Stomach (tissue), 9 donors: ENCODE measurements around the gene GCSAM. TPM values are rescaled to one million over a fixed set of nuclear protein-coding genes. Genes with fewer than 3 reads are reported as not detected.

Experiments used
- DNase-seq, 2 donors: peaks; one replicate each; pipeline versions ENCODE4 v3.0.0 to v3.0.0-alpha.2; 2013 to 2019
- H3K27ac ChIP-seq, 5 donors: fragments of 200-600 bp in 4 of 5; sonication (generic) in 4 of 5; one replicate each; pipeline ENCODE4 v1.5.1; 2013 to 2019; ENCODE audit warnings: mild to moderate bottlenecking in 1 of 5, moderate library complexity in 1 of 5
- H3K27me3 ChIP-seq, 3 donors: fragments of 200-600 bp; sonication (generic); one replicate each; pipeline ENCODE4 v1.5.1; 2017 to 2019; ENCODE audit warnings: mixed run types in 1 of 3
- H3K36me3 ChIP-seq, 4 donors: fragments of 200-600 bp; sonication (generic); 1 replicate in 3 of 4; 2 replicates in 1 of 4; pipeline ENCODE4 v1.5.1; 2016 to 2019
- H3K4me1 ChIP-seq, 4 donors: fragments of 200-600 bp; sonication (generic); one replicate each; pipeline ENCODE4 v1.5.1; 2016 to 2019
- H3K4me3 ChIP-seq, 4 donors: fragments of 200-600 bp; sonication (generic) in 3 of 4; one replicate each; pipeline ENCODE4 v1.5.1; 2016 to 2019; ENCODE audit warnings: mild to moderate bottlenecking in 1 of 4
- H3K9me3 ChIP-seq, 4 donors: fragments of 200-600 bp; sonication (generic); one replicate each; pipeline ENCODE4 v1.5.1; 2016 to 2019
- EP300 ChIP-seq: sonication (generic); formaldehyde crosslinking; IDR thresholded peaks from one replicate; pipeline ENCODE4 v1.6.1; 2017; ENCODE audit warnings: antibody characterized with exemption
- POLR2A ChIP-seq, 4 donors: fragments of 450-650 bp; IDR thresholded peaks; one replicate each; pipeline ENCODE4 v1.6.1; 2016; ENCODE audit warnings: antibody characterized with exemption in 4 of 4, control low read depth in 2 of 4, mild to moderate bottlenecking in 1 of 4, moderate library complexity in 1 of 4
- POLR2AphosphoS5 ChIP-seq, 3 donors: sonication (generic); formaldehyde crosslinking; IDR thresholded peaks; one replicate each; pipeline ENCODE4 v1.6.1; 2016; ENCODE audit warnings: antibody characterized with exemption in 3 of 3
- WGBS, 5 donors: extraction: QIAGEN DNeasy Blood & Tissue Kit in 3 of 5; methylation state at CpG; one replicate each; pipeline versions ENCODE4 v1.1.5 to v1.1.7; 2013 to 2018; 5-methylcytosine and 5-hydroxymethylcytosine counted together
- intact Hi-C: fragments of 100-400 bp; cut with DNase I; formaldehyde crosslinking; loops from one replicate; pipeline ENCODE4 v1.15.1; 2023; ENCODE audit warnings: low total_unique reads
- polyA plus RNA-seq, 3 donors: library from polyadenylated mRNA; stranded (reverse); fragments of 200-250 nt; gene quantifications; one replicate each; pipeline ENCODE4 v1.2.3, GENCODE V29; 2013
- total RNA-seq, 5 donors: library from RNA; depleted of rRNA; stranded (reverse); fragments of >200 nt; gene quantifications; one replicate each; pipeline versions ENCODE4 v1.1.0 to v1.2.3, GENCODE V29; 2014 to 2016
- TF ChIP-seq, protein P1 (sequence below), 7 experiments: fragments of 450-650 bp in 4 of 7; fragments of 200-600 bp in 3 of 7; sonication (generic) in 3 of 7; IDR thresholded peaks; one replicate each; pipeline ENCODE4 v1.5.1; 2016 to 2019; ENCODE audit warnings: antibody characterized with exemption in 7 of 7, control low read depth in 2 of 7, mild to moderate bottlenecking in 1 of 7
- donor health status: healthy with polysubstance abuse.
- donor health status: Bipolar disorder and iron deficiency.
- donor health status: healthy.

The GCSAM gene
- total and polyA plus RNA-seq, 8 donors, result 0.73 to 2.3 (median 2.3) TPM; not detected in 5

DNA sequence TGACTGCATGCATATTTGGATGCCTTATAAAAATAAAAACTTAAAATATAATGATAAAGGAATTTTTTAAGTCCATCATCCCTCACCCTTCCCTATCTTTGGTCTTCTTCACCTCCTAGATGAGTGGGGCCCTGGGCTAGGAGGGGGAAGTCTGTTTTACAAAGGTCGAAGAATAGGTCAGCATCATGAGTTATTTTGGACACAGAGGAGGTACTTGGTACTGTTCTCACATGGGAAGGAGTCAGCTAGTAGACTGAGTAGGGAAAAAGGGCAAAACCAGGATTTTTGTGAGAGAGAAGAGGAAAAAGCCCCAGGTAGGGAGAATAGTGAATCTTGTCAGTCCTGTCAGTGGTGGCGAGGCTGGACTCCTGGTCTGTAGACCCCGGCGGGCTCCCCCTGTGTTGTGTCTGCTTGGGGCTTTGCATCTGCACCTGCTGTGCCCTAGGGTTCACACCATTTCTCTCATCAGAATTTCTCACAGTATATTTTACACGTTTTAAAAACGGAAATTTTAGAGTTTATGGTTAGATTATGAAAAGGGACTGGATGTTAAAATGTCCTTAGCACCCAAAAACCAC, 17.2 kb downstream of the GCSAM start:
- Histone ChIP-seq H3K4me3 (no peak overlapping the region), H3K4me1 (peaks cover 0 to 9% (median 0%) of the 10 kb centered on the region in 4 donors), H3K27ac (no peak overlapping the region), H3K27me3 (no peaks in the 10 kb centered on the region), H3K9me3 (no peaks in the 10 kb centered on the region), H3K36me3 (peaks cover 0 to 42% (median 26%) of the 10 kb centered on the region in 4 donors)
- TF ChIP-seq, protein P1, sequence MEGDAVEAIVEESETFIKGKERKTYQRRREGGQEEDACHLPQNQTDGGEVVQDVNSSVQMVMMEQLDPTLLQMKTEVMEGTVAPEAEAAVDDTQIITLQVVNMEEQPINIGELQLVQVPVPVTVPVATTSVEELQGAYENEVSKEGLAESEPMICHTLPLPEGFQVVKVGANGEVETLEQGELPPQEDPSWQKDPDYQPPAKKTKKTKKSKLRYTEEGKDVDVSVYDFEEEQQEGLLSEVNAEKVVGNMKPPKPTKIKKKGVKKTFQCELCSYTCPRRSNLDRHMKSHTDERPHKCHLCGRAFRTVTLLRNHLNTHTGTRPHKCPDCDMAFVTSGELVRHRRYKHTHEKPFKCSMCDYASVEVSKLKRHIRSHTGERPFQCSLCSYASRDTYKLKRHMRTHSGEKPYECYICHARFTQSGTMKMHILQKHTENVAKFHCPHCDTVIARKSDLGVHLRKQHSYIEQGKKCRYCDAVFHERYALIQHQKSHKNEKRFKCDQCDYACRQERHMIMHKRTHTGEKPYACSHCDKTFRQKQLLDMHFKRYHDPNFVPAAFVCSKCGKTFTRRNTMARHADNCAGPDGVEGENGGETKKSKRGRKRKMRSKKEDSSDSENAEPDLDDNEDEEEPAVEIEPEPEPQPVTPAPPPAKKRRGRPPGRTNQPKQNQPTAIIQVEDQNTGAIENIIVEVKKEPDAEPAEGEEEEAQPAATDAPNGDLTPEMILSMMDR (IDR thresholded peaks at IDR 0.05), result no peak
- no peak for TF ChIP-seq EP300
- 82 to 93% (median 90%) methylated on average over 6 of the region's 6 CpGs for WGBS, 5 donors
- intact Hi-C loops, result no loop called here
- no peak for DNase-seq

DNA sequence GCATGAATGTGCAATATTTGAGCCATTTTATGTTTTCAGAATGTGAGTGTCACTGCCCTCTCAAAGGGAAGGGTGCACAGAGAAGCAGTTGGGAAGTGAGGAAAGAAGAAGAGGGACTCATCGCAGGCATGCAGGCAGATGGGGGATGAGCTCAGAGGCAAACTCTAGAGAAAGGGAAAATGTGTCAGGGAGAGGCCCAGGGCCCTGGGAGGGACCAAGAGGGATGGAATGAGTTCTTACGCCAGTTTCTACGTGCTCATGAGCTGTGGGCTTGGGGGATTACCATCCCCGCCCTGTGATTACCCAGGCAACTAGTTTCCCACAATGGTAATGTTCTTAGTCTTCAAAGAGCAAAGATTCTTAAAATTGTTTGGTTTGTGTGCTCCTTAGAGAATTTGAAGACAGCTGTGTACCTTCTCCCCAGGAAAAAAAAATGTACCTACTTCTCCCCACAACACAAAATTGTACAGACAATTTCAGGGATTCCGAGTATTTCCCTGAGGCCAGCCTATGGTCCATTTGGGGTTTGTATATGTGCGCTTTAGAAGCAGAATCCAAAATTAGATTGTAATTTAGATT, 17.8 kb downstream of the GCSAM start:
- no peaks in the 10 kb centered on the region for H3K27me3 ChIP-seq
- H3K4me1 ChIP-seq, result peaks cover 0 to 9% (median 0%) of the 10 kb centered on the region in 4 donors
- H3K36me3 ChIP-seq, result peaks cover 0 to 44% (median 28%) of the 10 kb centered on the region in 4 donors
- H3K4me3 ChIP-seq, result no peak overlapping the region
- 81 to 91% (median 87%) methylated on average over 6 of the region's 6 CpGs for WGBS, 5 donors
- no peak overlapping the region for H3K27ac ChIP-seq
- TF ChIP-seq EP300 (no peak), POLR2AphosphoS5 (IDR thresholded peaks at IDR 0.05) (no peak), POLR2A (IDR thresholded peaks at IDR 0.05) (no peak)
- TF ChIP-seq, protein P1 (IDR thresholded peaks at IDR 0.05), result no peak
- intact Hi-C loops, result no loop called here
- DNase-seq, result no peak
- no peaks in the 10 kb centered on the region for H3K9me3 ChIP-seq

DNA sequence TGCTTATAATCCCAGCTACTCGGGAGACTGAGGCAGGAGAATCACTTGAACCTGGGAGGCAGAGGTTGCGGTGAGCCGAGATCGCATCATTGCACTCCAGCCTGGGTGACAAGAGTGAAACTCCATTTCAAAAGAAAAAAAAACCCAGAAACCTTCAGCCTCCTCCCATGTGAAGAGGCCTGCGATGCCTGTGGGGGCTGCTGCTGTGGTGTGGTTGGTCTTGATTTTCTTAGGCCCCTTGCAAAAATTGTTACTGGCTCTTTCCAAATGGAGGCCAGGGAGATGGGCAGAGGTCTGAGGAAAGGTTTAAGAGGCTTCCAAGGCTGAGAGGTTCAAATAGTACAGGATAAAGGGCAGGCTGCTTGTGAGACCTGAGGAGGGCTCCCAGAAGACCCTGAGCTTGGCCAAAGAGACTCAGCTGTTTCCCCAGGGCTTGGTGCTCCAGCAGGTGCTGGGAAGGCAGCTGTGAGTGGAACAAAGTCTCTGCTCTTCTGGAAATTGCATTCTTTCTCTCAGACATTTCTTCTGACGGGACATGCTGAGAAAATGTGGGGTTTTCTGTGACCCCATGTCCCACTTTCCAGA, 18.4 kb downstream of the GCSAM start:
- Histone ChIP-seq H3K4me1 (peaks cover 0 to 9% (median 3%) of the 10 kb centered on the region in 4 donors), H3K4me3 (no peak overlapping the region), H3K9me3 (no peaks in the 10 kb centered on the region), H3K27me3 (no peaks in the 10 kb centered on the region), H3K36me3 (peaks cover 0 to 46% (median 30%) of the 10 kb centered on the region in 4 donors), H3K27ac (no peak overlapping the region)
- intact Hi-C loops, result no loop called here
- TF ChIP-seq, protein P1 (IDR thresholded peaks at IDR 0.05), result no peak
- TF ChIP-seq POLR2AphosphoS5 (IDR thresholded peaks at IDR 0.05) (no peak), EP300 (no peak), POLR2A (IDR thresholded peaks at IDR 0.05) (no peak)
- 93 to 97% (median 95%) methylated on average over 6 of the region's 6 CpGs for WGBS, 5 donors
- no peak for DNase-seq

DNA sequence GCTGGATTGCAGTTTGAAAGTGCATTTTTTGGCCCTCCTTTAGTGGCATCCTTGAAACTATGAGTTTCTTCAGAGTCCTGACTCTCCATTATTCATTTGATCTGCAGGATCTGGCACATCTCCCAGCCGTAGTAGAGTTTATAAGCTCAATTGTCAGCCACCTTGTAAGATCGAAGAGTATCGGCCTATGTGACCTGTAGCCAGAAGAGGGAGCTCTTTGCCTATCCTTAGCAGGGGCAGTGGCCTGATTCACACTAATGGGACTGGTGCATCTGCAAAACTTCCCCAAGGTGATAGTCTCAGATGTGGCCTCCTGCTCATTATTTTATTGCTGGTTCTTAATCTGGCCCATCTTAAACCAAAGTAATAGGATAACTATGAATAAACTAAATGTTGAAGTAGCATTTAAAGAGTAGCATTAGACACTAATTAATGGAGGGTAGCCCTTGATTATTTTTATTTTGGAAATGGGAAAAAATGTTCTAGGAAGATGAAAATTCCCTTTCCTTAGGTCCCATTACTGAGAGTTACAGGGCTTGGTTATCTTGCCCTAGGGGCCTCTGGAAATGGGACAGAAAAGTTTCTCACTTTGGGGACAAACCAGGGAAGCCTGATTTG, 21.2 kb downstream of the GCSAM start:
- Histone ChIP-seq H3K36me3 (peaks cover 0 to 40% (median 22%) of the 10 kb centered on the region in 4 donors), H3K4me3 (no peak overlapping the region), H3K27me3 (no peaks in the 10 kb centered on the region), H3K9me3 (no peaks in the 10 kb centered on the region), H3K27ac (no peak overlapping the region), H3K4me1 (peaks cover 0 to 6% (median 4%) of the 10 kb centered on the region in 4 donors)
- WGBS, 5 donors, result 12 to 27% (median 18%) methylated on average over 3 of the region's 3 CpGs
- intact Hi-C loops, result no loop called here
- DNase-seq, result peak; percentile 59 to 82
- TF ChIP-seq POLR2A (IDR thresholded peaks at IDR 0.05), result no peak
- TF ChIP-seq, protein P1 (IDR thresholded peaks at IDR 0.05), result peak in 5 of 7 experiments; percentile 15 to 65 (median 32)
- no peak for TF ChIP-seq POLR2AphosphoS5 (IDR thresholded peaks at IDR 0.05)
